Ascending aorta (tissue), 2 donors: ENCODE data around the gene RALGPS1. TPM values are rescaled to one million over a fixed set of nuclear protein-coding genes. Genes with fewer than 3 reads are reported as not detected.

Source experiments
- DNase-seq, 2 donors: peaks; one replicate each; pipeline ENCODE4 v3.0.0-alpha.2; 2019; ENCODE audit warnings: low spot score in 2 of 2
- H3K27ac ChIP-seq, 2 donors: fragments of 200-600 bp; sonication (generic); one replicate each; pipeline ENCODE4 v1.5.1; 2016 to 2017; ENCODE audit warnings: mild to moderate bottlenecking in 1 of 2
- H3K27me3 ChIP-seq: fragments of 200-600 bp; sonication (generic); one replicate; pipeline ENCODE4 v1.5.1; 2017
- H3K36me3 ChIP-seq, 2 donors: fragments of 200-600 bp; sonication (generic); one replicate each; pipeline ENCODE4 v1.5.1; 2016
- H3K4me1 ChIP-seq, 2 donors: fragments of 200-600 bp; sonication (generic); one replicate each; pipeline ENCODE4 v1.5.1; 2016 to 2017; ENCODE audit warnings: mild to moderate bottlenecking in 1 of 2
- H3K4me3 ChIP-seq, 2 donors: fragments of 200-600 bp; sonication (generic); one replicate each; pipeline ENCODE4 v1.5.1; 2016 to 2017; ENCODE audit warnings: mild to moderate bottlenecking in 1 of 2
- H3K9me3 ChIP-seq, 2 donors: fragments of 200-600 bp; sonication (generic); one replicate each; pipeline ENCODE4 v1.5.1; 2016
- intact Hi-C: fragments of 100-400 bp; cut with DNase I; formaldehyde crosslinking; loops from one replicate; pipeline ENCODE4 v1.15.1; 2023
- total RNA-seq: library from RNA; depleted of rRNA; stranded (reverse); fragments of >200 nt; gene quantifications from one replicate; pipeline ENCODE4 v1.1.0, GENCODE V29; 2016
- TF ChIP-seq, protein P1 (sequence below), 3 experiments: fragments of 200-600 bp in 2 of 3; fragments of 450-650 bp in 1 of 3; sonication (generic) in 2 of 3; IDR thresholded peaks; one replicate each; pipeline ENCODE4 v1.5.1; 2016 to 2019; ENCODE audit warnings: antibody characterized with exemption in 3 of 3, mild to moderate bottlenecking in 1 of 3, moderate library complexity in 1 of 3

Gene RALGPS1
- total RNA-seq, 1 donor from 2014 or later, result 9.8 TPM

DNA sequence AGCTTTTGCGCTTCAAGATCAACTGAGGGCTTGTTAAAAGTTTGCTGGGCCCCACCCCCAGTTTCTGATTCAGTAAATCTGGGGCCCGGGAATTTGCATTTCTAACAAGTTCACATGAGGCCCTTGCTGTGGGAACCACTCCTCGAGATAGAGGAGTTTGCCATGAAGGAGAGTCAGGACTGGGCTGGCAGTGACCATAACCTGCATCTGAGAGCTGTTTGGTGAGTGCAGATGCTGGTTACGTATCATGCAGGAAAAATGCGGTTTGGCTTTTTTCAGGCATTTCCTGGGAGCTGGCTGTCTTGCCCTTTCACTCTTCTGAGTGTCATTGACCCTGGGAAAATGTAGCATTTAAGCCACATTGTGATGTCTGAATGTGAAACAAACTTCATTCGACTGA, 217.3 kb downstream of the RALGPS1 start:
- H3K4me3 ChIP-seq, result no peak overlapping the region
- no peaks in the 10 kb centered on the region for H3K9me3 ChIP-seq
- peak in 1 of 2 donors; percentile 62 for DNase-seq
- intact Hi-C loops, result no loop called here
- TF ChIP-seq, protein P1, sequence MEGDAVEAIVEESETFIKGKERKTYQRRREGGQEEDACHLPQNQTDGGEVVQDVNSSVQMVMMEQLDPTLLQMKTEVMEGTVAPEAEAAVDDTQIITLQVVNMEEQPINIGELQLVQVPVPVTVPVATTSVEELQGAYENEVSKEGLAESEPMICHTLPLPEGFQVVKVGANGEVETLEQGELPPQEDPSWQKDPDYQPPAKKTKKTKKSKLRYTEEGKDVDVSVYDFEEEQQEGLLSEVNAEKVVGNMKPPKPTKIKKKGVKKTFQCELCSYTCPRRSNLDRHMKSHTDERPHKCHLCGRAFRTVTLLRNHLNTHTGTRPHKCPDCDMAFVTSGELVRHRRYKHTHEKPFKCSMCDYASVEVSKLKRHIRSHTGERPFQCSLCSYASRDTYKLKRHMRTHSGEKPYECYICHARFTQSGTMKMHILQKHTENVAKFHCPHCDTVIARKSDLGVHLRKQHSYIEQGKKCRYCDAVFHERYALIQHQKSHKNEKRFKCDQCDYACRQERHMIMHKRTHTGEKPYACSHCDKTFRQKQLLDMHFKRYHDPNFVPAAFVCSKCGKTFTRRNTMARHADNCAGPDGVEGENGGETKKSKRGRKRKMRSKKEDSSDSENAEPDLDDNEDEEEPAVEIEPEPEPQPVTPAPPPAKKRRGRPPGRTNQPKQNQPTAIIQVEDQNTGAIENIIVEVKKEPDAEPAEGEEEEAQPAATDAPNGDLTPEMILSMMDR (IDR thresholded peaks at IDR 0.05), result no peak
- no peaks in the 10 kb centered on the region for H3K36me3 ChIP-seq
- peaks cover 30 to 63% of the 10 kb centered on the region in 2 donors for H3K4me1 ChIP-seq
- peak overlapping the region; percentile 77 to 85 for H3K27ac ChIP-seq
- H3K27me3 ChIP-seq, result no peaks in the 10 kb centered on the region

DNA sequence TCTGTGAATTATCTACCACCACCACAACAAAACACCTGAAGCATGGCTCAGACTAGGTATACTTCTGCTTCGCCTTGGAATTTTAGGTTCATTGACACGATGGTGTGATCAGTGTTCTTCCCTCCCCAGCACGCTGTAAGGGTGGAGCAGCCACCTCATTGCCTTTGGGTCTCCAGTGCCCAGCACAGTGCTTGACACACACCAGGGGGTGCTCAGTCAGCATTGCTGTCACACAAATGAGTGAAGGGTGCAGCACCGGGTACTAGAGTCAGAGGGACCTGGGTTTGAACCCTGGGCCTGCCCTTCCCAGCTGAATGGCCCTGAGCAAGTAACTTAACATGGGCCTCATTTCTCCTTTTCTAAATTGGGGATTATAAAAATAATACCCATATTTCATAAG, 217.8 kb downstream of the RALGPS1 start:
- Histone ChIP-seq H3K4me1 (peaks cover 30 to 61% of the 10 kb centered on the region in 2 donors), H3K27me3 (no peaks in the 10 kb centered on the region), H3K9me3 (no peaks in the 10 kb centered on the region), H3K36me3 (no peaks in the 10 kb centered on the region), H3K27ac (peak overlapping the region; percentile 77 to 85), H3K4me3 (no peak overlapping the region)
- TF ChIP-seq, protein P1 (IDR thresholded peaks at IDR 0.05), result no peak
- intact Hi-C loops, result no loop called here
- peak in 1 of 2 donors; percentile 42 for DNase-seq

DNA sequence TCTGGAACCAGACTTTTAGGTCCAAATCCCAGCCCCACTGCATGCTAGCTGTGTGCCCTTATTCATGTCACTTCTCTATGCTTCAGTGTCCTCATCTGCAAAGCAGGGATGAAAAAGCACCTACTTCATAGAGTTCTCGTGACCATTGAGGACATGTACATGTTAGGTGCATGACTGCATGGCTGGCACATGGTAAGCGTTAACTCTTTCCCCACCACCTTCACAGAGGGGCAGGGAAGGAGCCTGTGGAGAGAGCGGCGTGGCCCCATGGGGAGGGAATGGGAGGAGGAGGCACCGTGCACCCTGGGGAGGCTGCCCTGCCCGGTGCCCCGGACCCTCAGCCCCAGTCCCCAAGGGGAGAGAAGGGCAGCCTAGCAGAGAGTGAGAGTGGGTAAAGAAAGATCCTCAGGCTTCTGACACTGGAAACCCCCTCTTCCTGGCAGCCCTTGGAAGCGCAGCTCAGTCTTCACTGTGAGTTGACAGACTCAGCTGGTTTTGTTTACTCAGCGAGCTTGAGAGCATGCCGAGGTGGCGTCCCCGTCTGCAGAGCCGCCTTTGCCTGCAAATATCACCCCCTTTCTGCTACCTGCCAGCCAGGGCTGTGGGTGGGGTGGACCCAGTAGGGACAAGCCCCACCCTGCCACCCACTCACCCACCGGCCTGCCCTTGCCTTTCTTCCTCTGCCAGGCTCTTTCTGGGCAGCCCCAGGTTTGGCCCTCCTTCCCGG, 218.5 kb downstream of the RALGPS1 start:
- no peaks in the 10 kb centered on the region for H3K9me3 ChIP-seq
- DNase-seq, result peak in 1 of 2 donors; percentile 64
- peak overlapping the region; percentile 77 to 85 for H3K27ac ChIP-seq
- intact Hi-C loops, result no loop called here
- TF ChIP-seq, protein P1 (IDR thresholded peaks at IDR 0.05), result no peak
- peaks cover 30 to 61% of the 10 kb centered on the region in 2 donors for H3K4me1 ChIP-seq
- no peak overlapping the region for H3K4me3 ChIP-seq
- no peaks in the 10 kb centered on the region for H3K27me3 ChIP-seq
- no peaks in the 10 kb centered on the region for H3K36me3 ChIP-seq

DNA sequence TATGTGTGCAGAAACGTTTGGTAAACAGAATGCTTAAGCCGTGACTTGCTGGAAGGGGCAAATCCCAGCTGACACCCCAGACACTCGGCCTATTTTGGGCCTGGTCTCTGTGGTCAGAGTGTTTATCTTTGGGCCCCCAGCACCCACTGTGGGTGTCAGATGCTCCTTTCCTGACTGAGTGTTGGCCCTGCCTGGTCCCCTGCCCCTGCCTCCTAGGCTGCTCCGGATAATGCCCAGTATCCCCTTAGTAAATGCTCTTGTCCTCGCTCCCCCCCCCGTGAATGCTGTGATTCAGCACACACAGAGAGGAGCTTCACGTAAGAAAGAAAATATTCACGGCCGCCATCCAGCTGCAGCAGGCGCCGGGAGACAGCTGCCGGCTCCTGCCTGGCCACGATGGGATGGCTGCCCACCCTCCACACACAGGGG, 219.2 kb downstream of the RALGPS1 start:
- H3K27ac ChIP-seq, result peak overlapping the region; percentile 77 to 85
- H3K4me1 ChIP-seq, result peaks cover 29 to 59% of the 10 kb centered on the region in 2 donors
- H3K9me3 ChIP-seq, result no peaks in the 10 kb centered on the region
- no peaks in the 10 kb centered on the region for H3K27me3 ChIP-seq
- no peak overlapping the region for H3K4me3 ChIP-seq
- no peaks in the 10 kb centered on the region for H3K36me3 ChIP-seq
- DNase-seq, result peak in 1 of 2 donors; percentile 78
- TF ChIP-seq, protein P1 (IDR thresholded peaks at IDR 0.05), result no peak
- intact Hi-C loops, result no loop called here

DNA sequence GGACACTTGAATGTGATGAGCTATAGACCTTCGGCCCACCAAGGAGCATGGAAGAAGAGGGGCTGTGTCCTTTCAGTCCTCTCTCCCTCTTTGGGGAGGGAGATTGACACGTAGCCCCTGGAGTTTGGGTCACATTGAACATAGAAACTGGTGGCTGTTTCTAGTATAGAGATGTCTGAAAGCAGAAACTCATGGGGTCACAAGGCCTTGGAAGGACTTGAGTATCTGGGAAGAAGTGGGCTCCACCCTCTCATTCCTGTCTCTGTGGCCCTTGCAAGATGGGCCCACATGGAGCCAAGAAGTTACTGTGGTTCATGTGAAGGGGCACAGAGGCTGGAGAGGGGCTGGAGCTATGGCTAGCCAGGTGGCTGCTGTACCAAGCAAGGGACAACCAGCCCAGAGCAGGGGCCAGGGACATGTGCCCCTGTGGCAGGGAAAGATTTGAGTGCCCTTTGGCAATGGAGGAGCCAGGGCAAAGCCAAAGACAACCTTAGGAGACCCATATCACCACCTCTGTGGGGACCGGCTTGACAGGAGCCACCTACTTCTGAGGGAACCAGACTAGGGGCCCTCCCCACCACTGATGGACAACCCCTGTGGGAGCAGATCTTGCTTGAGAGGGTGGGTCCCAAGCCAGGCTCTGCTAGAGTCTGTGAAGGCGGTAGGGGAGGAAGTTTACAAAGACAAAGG, 220.6 kb downstream of the RALGPS1 start:
- H3K4me1 ChIP-seq, result peaks cover 26 to 57% of the 10 kb centered on the region in 2 donors
- intact Hi-C loops, result no loop called here
- no peaks in the 10 kb centered on the region for H3K9me3 ChIP-seq
- peak overlapping the region; percentile 77 to 85 for H3K27ac ChIP-seq
- peak in 1 of 2 donors; percentile 59 for DNase-seq
- TF ChIP-seq, protein P1 (IDR thresholded peaks at IDR 0.05), result no peak
- H3K27me3 ChIP-seq, result no peaks in the 10 kb centered on the region
- no peak overlapping the region for H3K4me3 ChIP-seq
- no peaks in the 10 kb centered on the region for H3K36me3 ChIP-seq
